SK-N-SH (cell line): Measurements from ENCODE around the gene CEP85.

Experiments used
- CHD2 ChIP-seq: fragments of 150-350 bp; IDR thresholded peaks from 2 replicates; pipeline ENCODE4 v1.6.1; 2018; ENCODE audit warnings: low read length; ENCODE audit not compliant: partially characterized antibody
- CTCF ChIP-seq: fragments of 200-600 bp; sonication (generic); IDR thresholded peaks from 2 replicates; pipeline ENCODE4 v1.6.1; 2017; ENCODE audit warnings: antibody characterized with exemption, mild to moderate bottlenecking, moderate library complexity
- NFIC ChIP-seq: IDR thresholded peaks from 2 replicates; pipeline ENCODE4 v1.4.0; 2012; ENCODE audit warnings: borderline replicate concordance
- REST ChIP-seq: IDR thresholded peaks from 2 replicates; pipeline ENCODE4 v1.6.1; 2012; ENCODE audit warnings: mild to moderate bottlenecking, low read depth, low read length, moderate library complexity
- RFX5 ChIP-seq: IDR thresholded peaks from 2 replicates; pipeline ENCODE4 v1.6.1; 2012; ENCODE audit warnings: mild to moderate bottlenecking, improper control_type of control experiment, low read length

DNA sequence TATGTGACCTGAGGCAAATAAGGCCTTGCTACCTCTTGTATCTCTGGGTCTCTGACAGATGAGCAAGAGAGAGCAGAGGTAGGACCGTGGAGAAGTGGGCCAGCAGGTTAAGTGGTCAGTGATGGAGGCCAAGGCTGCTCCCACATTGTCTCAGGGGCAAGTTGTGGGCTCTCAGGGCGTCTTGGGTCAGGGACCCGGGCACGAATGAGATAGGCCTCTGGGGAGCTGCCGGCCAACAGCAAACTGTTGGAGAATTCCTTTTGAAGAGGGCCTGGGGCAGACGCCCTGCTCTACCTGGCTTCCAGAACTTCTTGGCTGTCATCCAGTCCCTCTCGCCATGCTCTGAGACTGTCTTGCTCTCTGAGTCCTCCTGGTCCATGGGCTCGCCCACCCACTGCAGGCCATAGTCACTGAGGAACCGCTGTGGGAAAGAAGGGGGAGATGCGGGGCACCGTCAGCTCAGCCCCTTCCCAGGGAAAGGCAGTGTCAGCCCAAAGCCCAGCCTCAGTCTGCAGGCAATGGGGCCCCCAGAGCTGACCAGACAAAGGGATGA, 60.0 kb downstream of the CEP85 start:
- no peak for TF ChIP-seq CHD2
- no peak for TF ChIP-seq NFIC
- TF ChIP-seq RFX5 = no peak
- no peak for TF ChIP-seq CTCF
- no peak for TF ChIP-seq REST
